Mesenteric fat pad (tissue), 1 donor: Measurements from ENCODE around the gene SMOC2. TPM values are rescaled to one million over a fixed set of nuclear protein-coding genes. Genes with fewer than 3 reads are reported as not detected.
"Not testable (repeated sequence)": the region's sequence is repeated elsewhere in the genome, so short reads cannot be mapped to it uniquely, and the experiment has no call there.

Experiments
- DNase-seq: peaks from one replicate; pipeline ENCODE4 v3.0.0-alpha.2; 2020; ENCODE audit warnings: low spot score
- total RNA-seq: library from RNA; stranded (reverse); fragmentation: NEBNext Ultra II Directional; extraction: Animal tissue kit (Norgen Biotek cat#: 25700); gene quantifications from one replicate; pipeline ENCODE4 v1.2.1, GENCODE V29; 2021
- donor health status: DM: yes; HTN: yes; CAD: no.

The SMOC2 gene
- total RNA-seq, 1 donor from 2014 or later, result 46.3 TPM

GRCh38 chr6:168676552-168677322, 235.8 kb downstream of the SMOC2 start:
- peak; percentile 81 for DNase-seq

GRCh38 chr6:168677323-168677781, 236.4 kb downstream of the SMOC2 start:
- DNase-seq, result not testable (repeated sequence)

- DNase-seq, result no peak
These were observed 237.1 kb downstream of the SMOC2 start for GRCh38 chr6:168678077-168678476.

- no peak for DNase-seq
These were observed 237.6 kb downstream of the SMOC2 start for GRCh38 chr6:168678588-168678987.

GRCh38 chr6:168681748-168682147, 240.8 kb downstream of the SMOC2 start:
- DNase-seq, result peak; percentile 65

- no peak for DNase-seq
These were observed 242.6 kb downstream of the SMOC2 start for GRCh38 chr6:168683621-168684020.

- no peak for DNase-seq
These were observed 243.5 kb downstream of the SMOC2 start for GRCh38 chr6:168684471-168684870.

GRCh38 chr6:168684906-168685305, 243.9 kb downstream of the SMOC2 start:
- no peak for DNase-seq

GRCh38 chr6:168686029-168686738, 245.2 kb downstream of the SMOC2 start:
- DNase-seq, result no peak

- DNase-seq, result no peak
These were observed 246.1 kb downstream of the SMOC2 start for GRCh38 chr6:168686831-168687730.

- no peak for DNase-seq
These were observed 249.3 kb downstream of the SMOC2 start for GRCh38 chr6:168690271-168690670.

- DNase-seq, result no peak
These were observed 250.8 kb downstream of the SMOC2 start for GRCh38 chr6:168691774-168692173.

- DNase-seq, result no peak
These were observed 251.4 kb downstream of the SMOC2 start for GRCh38 chr6:168692193-168692914.

- not testable (repeated sequence) for DNase-seq
These were observed 251.9 kb downstream of the SMOC2 start for GRCh38 chr6:168692915-168693257.

- not testable (repeated sequence) for DNase-seq
These were observed 253.8 kb downstream of the SMOC2 start for GRCh38 chr6:168694797-168695196.

GRCh38 chr6:168695701-168696100, 254.7 kb downstream of the SMOC2 start:
- DNase-seq, result no peak

- DNase-seq, result no peak
These were observed 257.9 kb downstream of the SMOC2 start for GRCh38 chr6:168698923-168699322.

GRCh38 chr6:168699631-168700295, 258.8 kb downstream of the SMOC2 start:
- no peak for DNase-seq

- DNase-seq, result no peak
These were observed 259.9 kb downstream of the SMOC2 start for GRCh38 chr6:168700880-168701279.

GRCh38 chr6:168703990-168704389, 263.0 kb downstream of the SMOC2 start:
- DNase-seq, result no peak
